HEK293 (cell line): ENCODE measurements around the gene PHKA1.

Source experiments
- BCL6B ChIP-seq: fragments of 450-650 bp; formaldehyde crosslinking; IDR thresholded peaks from 2 replicates; pipeline ENCODE4 v1.5.1; 2017; ENCODE audit warnings: missing biosample characterization, missing genetic modification characterization
- HOXC10 ChIP-seq: sonication (generic); formaldehyde crosslinking; IDR thresholded peaks from 2 replicates; pipeline ENCODE4 v1.8.1; 2023; ENCODE audit warnings: mild to moderate bottlenecking, missing genetic modification reagents
- KLF10 ChIP-seq: fragments of 450-650 bp; IDR thresholded peaks from 2 replicates; pipeline ENCODE4 v1.5.1; 2018; ENCODE audit warnings: missing biosample characterization, mild to moderate bottlenecking, missing genetic modification characterization
- ZNF214 ChIP-seq: fragments of 450-650 bp; formaldehyde crosslinking; IDR thresholded peaks from 2 replicates; pipeline ENCODE4 v1.5.1; 2017; ENCODE audit warnings: missing biosample characterization, mild to moderate bottlenecking, missing genetic modification characterization, borderline replicate concordance
- ZNF580 ChIP-seq: fragments of 450-650 bp; formaldehyde crosslinking; IDR thresholded peaks from 2 replicates; pipeline ENCODE4 v1.5.1; 2016; ENCODE audit warnings: missing biosample characterization, missing genetic modification characterization
- TF ChIP-seq, protein P1 (sequence below): fragments of 450-650 bp; formaldehyde crosslinking; IDR thresholded peaks from 2 replicates; pipeline ENCODE4 v1.5.1; 2016; ENCODE audit warnings: missing biosample characterization, missing genetic modification characterization
- TF ChIP-seq, protein P2 (sequence below): fragments of 450-650 bp; formaldehyde crosslinking; IDR thresholded peaks from 2 replicates; pipeline ENCODE4 v1.5.1; 2016; ENCODE audit warnings: missing biosample characterization, missing genetic modification characterization, borderline replicate concordance

DNA sequence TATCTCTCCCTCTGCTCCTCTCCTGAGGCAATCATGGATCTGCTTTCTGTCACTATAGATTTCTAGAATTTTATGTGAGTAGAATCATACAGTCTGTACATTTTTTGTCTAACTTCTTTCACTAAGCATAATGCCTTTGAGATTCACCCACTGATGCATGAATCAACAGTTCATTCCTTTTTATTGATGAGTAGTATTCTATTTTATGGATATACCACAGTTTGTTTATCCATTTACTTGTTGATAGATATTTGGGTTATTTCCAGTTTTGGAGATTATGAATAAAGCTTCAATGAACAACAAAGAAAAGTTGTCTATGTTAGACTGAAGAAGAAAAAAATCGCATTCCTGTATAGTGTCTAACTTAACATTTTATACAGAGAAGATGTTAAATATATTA, 30.5 kb downstream of the PHKA1 start:
- no peak for TF ChIP-seq ZNF214 (tag by site-specific recombination)
- no peak for TF ChIP-seq BCL6B (tag by site-specific recombination)
- TF ChIP-seq, protein P1, sequence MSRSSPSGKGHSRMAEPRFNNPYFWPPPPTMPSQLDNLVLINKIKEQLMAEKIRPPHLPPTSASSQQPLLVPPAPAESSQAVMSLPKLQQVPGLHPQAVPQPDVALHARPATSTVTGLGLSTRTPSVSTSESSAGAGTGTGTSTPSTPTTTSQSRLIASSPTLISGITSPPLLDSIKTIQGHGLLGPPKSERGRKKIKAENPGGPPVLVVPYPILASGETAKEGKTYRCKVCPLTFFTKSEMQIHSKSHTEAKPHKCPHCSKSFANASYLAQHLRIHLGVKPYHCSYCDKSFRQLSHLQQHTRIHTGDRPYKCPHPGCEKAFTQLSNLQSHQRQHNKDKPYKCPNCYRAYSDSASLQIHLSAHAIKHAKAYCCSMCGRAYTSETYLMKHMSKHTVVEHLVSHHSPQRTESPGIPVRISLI (tag by site-specific recombination) = no peak
- no peak for TF ChIP-seq HOXC10 (CRISPR knock-in tag)
- TF ChIP-seq ZNF580 (tag by site-specific recombination) = no peak
- TF ChIP-seq KLF10 = no peak
- TF ChIP-seq, protein P2, sequence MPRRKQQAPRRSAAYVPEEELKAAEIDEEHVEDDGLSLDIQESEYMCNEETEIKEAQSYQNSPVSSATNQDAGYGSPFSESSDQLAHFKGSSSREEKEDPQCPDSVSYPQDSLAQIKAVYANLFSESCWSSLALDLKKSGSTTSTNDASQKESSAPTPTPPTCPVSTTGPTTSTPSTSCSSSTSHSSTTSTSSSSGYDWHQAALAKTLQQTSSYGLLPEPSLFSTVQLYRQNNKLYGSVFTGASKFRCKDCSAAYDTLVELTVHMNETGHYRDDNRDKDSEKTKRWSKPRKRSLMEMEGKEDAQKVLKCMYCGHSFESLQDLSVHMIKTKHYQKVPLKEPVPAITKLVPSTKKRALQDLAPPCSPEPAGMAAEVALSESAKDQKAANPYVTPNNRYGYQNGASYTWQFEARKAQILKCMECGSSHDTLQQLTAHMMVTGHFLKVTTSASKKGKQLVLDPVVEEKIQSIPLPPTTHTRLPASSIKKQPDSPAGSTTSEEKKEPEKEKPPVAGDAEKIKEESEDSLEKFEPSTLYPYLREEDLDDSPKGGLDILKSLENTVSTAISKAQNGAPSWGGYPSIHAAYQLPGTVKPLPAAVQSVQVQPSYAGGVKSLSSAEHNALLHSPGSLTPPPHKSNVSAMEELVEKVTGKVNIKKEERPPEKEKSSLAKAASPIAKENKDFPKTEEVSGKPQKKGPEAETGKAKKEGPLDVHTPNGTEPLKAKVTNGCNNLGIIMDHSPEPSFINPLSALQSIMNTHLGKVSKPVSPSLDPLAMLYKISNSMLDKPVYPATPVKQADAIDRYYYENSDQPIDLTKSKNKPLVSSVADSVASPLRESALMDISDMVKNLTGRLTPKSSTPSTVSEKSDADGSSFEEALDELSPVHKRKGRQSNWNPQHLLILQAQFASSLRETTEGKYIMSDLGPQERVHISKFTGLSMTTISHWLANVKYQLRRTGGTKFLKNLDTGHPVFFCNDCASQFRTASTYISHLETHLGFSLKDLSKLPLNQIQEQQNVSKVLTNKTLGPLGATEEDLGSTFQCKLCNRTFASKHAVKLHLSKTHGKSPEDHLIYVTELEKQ = no peak
